ENCODE results near the gene STUB1.

- TF ChIP-seq YY1 (IDR thresholded peaks at IDR 0.05; ENCODE audit: insufficient read depth, insufficient read length) (no peak), ZNF274 (IDR thresholded peaks at IDR 0.05; ENCODE audit: low read depth, low read length) (no peak), SUZ12 (IDR thresholded peaks at IDR 0.05; ENCODE audit: extremely low read depth, insufficient read depth, insufficient read length) (no peak)
These were observed 18.9 kb downstream of the STUB1 start for GRCh38 chr16:698911-699671.

Data from NT2/D1 (cell line).